ENCODE results near the gene TLE5. TPM values are rescaled to one million over a fixed set of nuclear protein-coding genes. Genes with fewer than 3 reads are reported as not detected.
A peak's percentile ranks its signal among the peaks of the same experiment; 100 is the strongest.

The TLE5 gene
- total and polyA plus RNA-seq, 10 of the 15 experiments (the other 5 are each of a cell fraction or from before 2014, with no cell fraction given) = 2.5 to 373 (median 154) TPM

DNA sequence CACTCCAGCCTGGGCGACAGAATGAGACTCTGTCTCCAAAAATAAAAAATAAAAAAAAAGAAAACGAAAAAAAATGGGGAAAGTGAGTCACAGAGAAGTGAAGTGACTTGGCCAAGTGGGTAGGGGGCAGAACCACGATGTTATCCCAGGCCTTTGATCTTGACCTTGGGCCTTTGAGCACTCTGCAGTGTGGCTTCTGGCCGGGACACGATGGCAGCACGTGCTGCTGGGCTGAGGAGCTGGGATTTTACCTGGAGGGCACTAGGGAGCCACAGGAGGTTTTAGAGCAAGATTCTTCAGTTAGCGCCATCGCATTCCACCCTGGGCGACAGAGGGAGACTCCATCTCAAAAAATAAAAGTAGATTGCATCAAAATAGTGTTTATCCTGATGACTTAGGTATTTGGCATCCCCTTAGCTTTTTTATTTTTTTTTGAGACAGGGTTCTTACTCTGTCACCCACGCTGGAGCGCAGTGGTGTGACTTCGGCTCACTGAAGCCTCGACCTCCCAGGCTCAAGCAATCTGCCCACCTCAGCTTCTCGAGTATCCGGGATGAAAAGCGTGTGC lies 4.3 kb upstream of the TLE5 start:
- Histone ChIP-seq H4K20me1 (ENCODE audit: control insufficient read depth, insufficient read depth) (no peaks in the 10 kb centered on the region), H3K79me2 (ENCODE audit: control insufficient read depth, insufficient read depth, low read length) (peaks cover 5% of the 10 kb centered on the region), H3K27me3 (replicated peaks in 1 of 2; ENCODE audit: control insufficient read depth in 2 of 2, insufficient read depth in 2 of 2, low read length in 1 of 2) (no peaks in the 10 kb centered on the region), H3K36me3 (ENCODE audit: control insufficient read depth in 2 of 2, insufficient read depth in 2 of 2, low read length in 1 of 2) (no peaks in the 10 kb centered on the region), H3K4me1 (ENCODE audit: control insufficient read depth, insufficient read depth, low read length) (peaks cover 27% of the 10 kb centered on the region), H3K27ac (ENCODE audit: control insufficient read depth, insufficient read depth) (no peak overlapping the region), H2AFZ (ENCODE audit: control insufficient read depth, low read depth, low read length) (no peak overlapping the region), H3K9me3 (replicated peaks; ENCODE audit: control insufficient read depth, insufficient read depth, low read length) (no peaks in the 10 kb centered on the region; the same call in 2 of the 3 replicates), H3K4me2 (ENCODE audit: control insufficient read depth, insufficient read depth) (no peak overlapping the region), H3K4me3 (no peak overlapping the region), H3K9ac (ENCODE audit: control insufficient read depth, insufficient read depth, low read length) (no peak overlapping the region)
- ATAC-seq (no peak), DNase-seq (ENCODE audit: low read depth, low spot score) (no peak), FAIRE-seq (no peak)
- in situ Hi-C loops (cut with MboI) = no loop called here
- ChIA-PET SMC1A (ENCODE audit: uncharacterized antibody, unreplicated experiment) (no interaction called here), RAD21 (ENCODE audit: unreplicated experiment) (no interaction called here), CTCF (interaction anchor here (1.7 kb wide), 1 partner anchor 10 kb away, joined by 7 read pairs; no protein-coding TSS in a partner anchor), POLR2A (no interaction called here)
- intact Hi-C loops (cut with micrococcal nuclease; ENCODE audit: unreplicated experiment) = no loop called here
- BruUV-seq (replicated peaks) = no TSS peak
- 84% methylated on average over 16 of the region's 16 CpGs for WGBS (ENCODE audit: insufficient coverage, insufficient replicate concordance, low lambda C conversion rate, missing lambda C conversion rate)
- TF ChIP-seq POU2F2 (IDR thresholded peaks at IDR 0.05; ENCODE audit: borderline replicate concordance, low read depth, low read length) (no peak), HDGF (IDR thresholded peaks at IDR 0.05) (0 out of 2 replicates have a peak, but pooled peaks have one; percentile 16)

DNA sequence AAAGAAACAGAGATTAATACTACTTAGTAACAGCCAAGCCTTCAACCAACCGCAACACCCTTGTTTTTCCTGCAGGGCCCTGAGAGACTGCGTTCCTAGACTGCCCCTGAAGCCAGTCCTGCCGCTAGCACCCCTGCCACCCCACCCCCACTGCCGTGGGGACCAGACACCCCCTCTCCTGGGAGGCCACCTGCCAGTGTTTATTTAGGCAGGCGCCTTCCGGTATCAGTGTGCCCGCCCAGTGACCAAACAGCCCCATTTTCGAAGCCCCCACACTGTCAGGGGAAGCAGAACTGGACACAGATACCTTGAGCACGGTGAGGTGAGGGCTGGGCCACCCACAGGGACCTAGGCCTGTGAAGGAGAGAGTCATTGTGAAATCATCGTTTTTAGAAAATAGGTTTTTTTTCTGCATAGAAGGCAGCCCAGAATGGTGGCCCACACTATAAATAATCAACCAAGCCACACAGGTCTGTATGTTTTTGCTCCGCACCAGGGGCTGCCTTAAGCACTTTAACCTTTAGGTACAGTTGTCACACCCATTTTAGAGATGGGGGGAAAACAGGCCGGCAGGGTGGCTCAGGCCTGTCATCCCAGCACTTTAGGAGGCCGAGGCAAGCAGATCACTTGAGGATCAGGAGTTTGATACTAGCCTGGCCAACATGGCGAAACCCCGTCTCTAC lies 3.5 kb upstream of the TLE5 start:
- FAIRE-seq (peak; percentile 95), ATAC-seq (peak; percentile 82), DNase-seq (ENCODE audit: low read depth, low spot score) (peak; percentile 73)
- Histone ChIP-seq H3K9me3 (replicated peaks; ENCODE audit: control insufficient read depth, insufficient read depth, low read length) (no peaks in the 10 kb centered on the region; the same call in 2 of the 3 replicates), H2AFZ (ENCODE audit: control insufficient read depth, low read depth, low read length) (peak overlapping the region; percentile 89), H3K27ac (ENCODE audit: control insufficient read depth, insufficient read depth) (peak overlapping the region; percentile 64), H3K27me3 (replicated peaks in 1 of 2; ENCODE audit: control insufficient read depth in 2 of 2, insufficient read depth in 2 of 2, low read length in 1 of 2) (no peaks in the 10 kb centered on the region), H3K36me3 (ENCODE audit: control insufficient read depth in 2 of 2, insufficient read depth in 2 of 2, low read length in 1 of 2) (no peaks in the 10 kb centered on the region), H3K79me2 (ENCODE audit: control insufficient read depth, insufficient read depth, low read length) (peaks cover 13% of the 10 kb centered on the region), H3K4me3 (peak overlapping the region; percentile 39; the same call in 1 of the 2 replicates), H3K4me1 (ENCODE audit: control insufficient read depth, insufficient read depth, low read length) (peaks cover 27% of the 10 kb centered on the region), H4K20me1 (ENCODE audit: control insufficient read depth, insufficient read depth) (no peaks in the 10 kb centered on the region), H3K9ac (ENCODE audit: control insufficient read depth, insufficient read depth, low read length) (peak overlapping the region; percentile 47; the same call in 1 of the 2 replicates), H3K4me2 (ENCODE audit: control insufficient read depth, insufficient read depth) (peak overlapping the region; percentile 71)
- POLR2A ChIA-PET = interaction anchor here (0.6 to 1.1 kb wide), 2 partner anchors 30 to 1399 kb away, joined by 4 to 5 read pairs; no protein-coding TSS in a partner anchor
- in situ Hi-C loops (cut with MboI) (no loop called here), intact Hi-C loops (cut with micrococcal nuclease; ENCODE audit: unreplicated experiment) (no loop called here)
- SMC1A ChIA-PET (ENCODE audit: uncharacterized antibody, unreplicated experiment) = interaction anchor here (1.5 kb wide), 1 partner anchor 30 kb away, joined by 4 read pairs; no protein-coding TSS in a partner anchor
- no TSS peak for BruUV-seq (replicated peaks)
- CTCF ChIA-PET = interaction anchor here (1.0 to 1.4 kb wide), 3 partner anchors 9 to 38 kb away, joined by 3 to 6 read pairs (median 5); no protein-coding TSS in a partner anchor
- RAD21 ChIA-PET (ENCODE audit: unreplicated experiment) = no interaction called here
- WGBS (ENCODE audit: insufficient coverage, insufficient replicate concordance, low lambda C conversion rate, missing lambda C conversion rate) = 10% methylated on average over 15 of the region's 15 CpGs
- TF ChIP-seq, protein P1, sequence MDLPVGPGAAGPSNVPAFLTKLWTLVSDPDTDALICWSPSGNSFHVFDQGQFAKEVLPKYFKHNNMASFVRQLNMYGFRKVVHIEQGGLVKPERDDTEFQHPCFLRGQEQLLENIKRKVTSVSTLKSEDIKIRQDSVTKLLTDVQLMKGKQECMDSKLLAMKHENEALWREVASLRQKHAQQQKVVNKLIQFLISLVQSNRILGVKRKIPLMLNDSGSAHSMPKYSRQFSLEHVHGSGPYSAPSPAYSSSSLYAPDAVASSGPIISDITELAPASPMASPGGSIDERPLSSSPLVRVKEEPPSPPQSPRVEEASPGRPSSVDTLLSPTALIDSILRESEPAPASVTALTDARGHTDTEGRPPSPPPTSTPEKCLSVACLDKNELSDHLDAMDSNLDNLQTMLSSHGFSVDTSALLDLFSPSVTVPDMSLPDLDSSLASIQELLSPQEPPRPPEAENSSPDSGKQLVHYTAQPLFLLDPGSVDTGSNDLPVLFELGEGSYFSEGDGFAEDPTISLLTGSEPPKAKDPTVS (IDR thresholded peaks at IDR 0.05; ENCODE audit: low read depth, low read length) = no peak
- TF ChIP-seq SP1 (IDR thresholded peaks at IDR 0.05; ENCODE audit: low read depth, low read length) (peak; percentile 47), MEF2B (IDR thresholded peaks at IDR 0.05; ENCODE audit: partially characterized antibody, poor library complexity, severe bottlenecking) (peak; percentile 73), SRF (IDR thresholded peaks at IDR 0.05; ENCODE audit: low read depth in 2 of 2, low read length in 2 of 2) (peak; percentile 42 to 49; a peak in 2 of 4 replicates), IKZF1 (conservative IDR thresholded peaks at IDR 0.05) (peak; percentile 53), SPI1 (IDR thresholded peaks at IDR 0.05; ENCODE audit: borderline replicate concordance, insufficient read depth, low read depth, low read length) (peak; percentile 19; the same call in 1 of the 2 replicates), RUNX3 (IDR thresholded peaks at IDR 0.05; ENCODE audit: low read length) (peak; percentile 11; the same call in 1 of the 2 replicates), FOXK2 (IDR thresholded peaks at IDR 0.05) (peak; percentile 67), ATF7 (IDR thresholded peaks at IDR 0.05; ENCODE audit: low read depth) (peak; percentile 42; the same call in 1 of the 2 replicates), TCF3 (IDR thresholded peaks at IDR 0.05; ENCODE audit: borderline replicate concordance, insufficient read depth, low read depth, low read length) (peak; percentile 91)
- TF ChIP-seq, protein P2, sequence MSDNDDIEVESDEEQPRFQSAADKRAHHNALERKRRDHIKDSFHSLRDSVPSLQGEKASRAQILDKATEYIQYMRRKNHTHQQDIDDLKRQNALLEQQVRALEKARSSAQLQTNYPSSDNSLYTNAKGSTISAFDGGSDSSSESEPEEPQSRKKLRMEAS (IDR thresholded peaks at IDR 0.05; ENCODE audit: low read depth, low read length) = peak; percentile 42; the same call in 1 of the 2 replicates

All from GM12878 (cell line).